ENCODE measurements around the gene MEI1.

- TF ChIP-seq CTCF (IDR thresholded peaks at IDR 0.05) (no peak), POLR2A (IDR thresholded peaks at IDR 0.05) (no peak), POLR2AphosphoS5 (IDR thresholded peaks at IDR 0.05) (no peak), EP300 (IDR thresholded peaks at IDR 0.05) (no peak)
These were observed 78.6 kb downstream of the MEI1 start for GRCh38 chr22:41777749-41778425.

Data from upper lobe of left lung (tissue), 4 donors.